22Rv1 (cell line): Measurements from ENCODE around the gene MED25.

Experiments
- ZFX ChIP-seq: fragments of 450-650 bp; IDR thresholded peaks from 2 replicates; pipeline ENCODE4 v1.6.1; 2017; ENCODE audit warnings: antibody characterized with exemption, borderline replicate concordance
- TF ChIP-seq, protein P1 (sequence below): fragments of 450-650 bp; IDR thresholded peaks from 2 replicates; pipeline ENCODE4 v1.5.1; 2017; ENCODE audit warnings: mild to moderate bottlenecking

DNA sequence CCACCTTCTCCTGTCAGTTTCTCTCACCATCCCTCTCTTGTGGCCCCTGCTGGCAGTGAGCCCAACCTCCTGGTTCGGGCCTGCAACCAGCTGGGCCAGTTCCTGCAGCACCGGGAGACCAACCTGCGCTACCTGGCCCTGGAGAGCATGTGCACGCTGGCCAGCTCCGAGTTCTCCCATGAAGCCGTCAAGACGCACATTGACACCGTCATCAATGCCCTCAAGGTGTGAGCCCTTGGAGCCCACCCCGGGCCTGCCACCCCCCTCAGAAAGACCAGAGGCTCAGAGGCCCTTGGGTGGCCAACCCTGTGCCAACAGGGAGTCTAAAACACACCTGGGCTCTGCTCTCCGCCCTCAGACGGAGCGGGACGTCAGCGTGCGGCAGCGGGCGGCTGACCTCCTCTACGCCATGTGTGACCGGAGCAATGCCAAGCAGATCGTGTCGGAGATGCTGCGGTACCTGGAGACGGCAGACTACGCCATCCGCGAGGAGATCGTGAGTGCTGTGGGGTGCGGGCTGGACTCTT, 18.8 kb upstream of the MED25 start:
- TF ChIP-seq, protein P1, sequence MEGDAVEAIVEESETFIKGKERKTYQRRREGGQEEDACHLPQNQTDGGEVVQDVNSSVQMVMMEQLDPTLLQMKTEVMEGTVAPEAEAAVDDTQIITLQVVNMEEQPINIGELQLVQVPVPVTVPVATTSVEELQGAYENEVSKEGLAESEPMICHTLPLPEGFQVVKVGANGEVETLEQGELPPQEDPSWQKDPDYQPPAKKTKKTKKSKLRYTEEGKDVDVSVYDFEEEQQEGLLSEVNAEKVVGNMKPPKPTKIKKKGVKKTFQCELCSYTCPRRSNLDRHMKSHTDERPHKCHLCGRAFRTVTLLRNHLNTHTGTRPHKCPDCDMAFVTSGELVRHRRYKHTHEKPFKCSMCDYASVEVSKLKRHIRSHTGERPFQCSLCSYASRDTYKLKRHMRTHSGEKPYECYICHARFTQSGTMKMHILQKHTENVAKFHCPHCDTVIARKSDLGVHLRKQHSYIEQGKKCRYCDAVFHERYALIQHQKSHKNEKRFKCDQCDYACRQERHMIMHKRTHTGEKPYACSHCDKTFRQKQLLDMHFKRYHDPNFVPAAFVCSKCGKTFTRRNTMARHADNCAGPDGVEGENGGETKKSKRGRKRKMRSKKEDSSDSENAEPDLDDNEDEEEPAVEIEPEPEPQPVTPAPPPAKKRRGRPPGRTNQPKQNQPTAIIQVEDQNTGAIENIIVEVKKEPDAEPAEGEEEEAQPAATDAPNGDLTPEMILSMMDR, result no peak
- TF ChIP-seq ZFX, result no peak
